GM19240 (cell line): ENCODE data around the gene ZNF304.
A peak's percentile ranks its signal among the peaks of the same experiment; 100 is the strongest.
"Not testable (repeated sequence)": the region's sequence is repeated elsewhere in the genome, so short reads cannot be mapped to it uniquely, and the experiment has no call there.

Experiments used
- DNase-seq: peaks from one replicate; pipeline ENCODE4 v3.0.0; 2011; ENCODE audit warnings: low spot score; ENCODE audit not compliant: insufficient read length

Gene ZNF304

DNA sequence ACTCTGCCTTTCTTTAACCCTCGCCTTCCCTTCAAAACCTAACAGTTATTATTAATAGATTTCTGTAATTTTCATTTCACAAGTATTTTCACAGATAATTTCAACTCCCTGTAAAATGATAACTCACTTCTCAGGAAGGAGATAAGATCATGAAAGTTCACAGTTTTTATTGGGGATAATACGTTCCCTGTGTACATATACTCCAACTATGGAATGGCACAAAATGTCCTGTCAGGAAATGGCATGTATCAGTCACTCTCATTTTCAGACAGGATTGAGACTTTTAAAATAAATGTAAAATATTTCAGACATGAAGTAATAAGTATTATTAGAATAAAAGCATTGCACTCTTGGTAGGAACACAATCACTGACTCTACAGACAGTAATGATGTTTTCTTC is 11.3 kb downstream of the ZNF304 start:
- no peak for DNase-seq

DNA sequence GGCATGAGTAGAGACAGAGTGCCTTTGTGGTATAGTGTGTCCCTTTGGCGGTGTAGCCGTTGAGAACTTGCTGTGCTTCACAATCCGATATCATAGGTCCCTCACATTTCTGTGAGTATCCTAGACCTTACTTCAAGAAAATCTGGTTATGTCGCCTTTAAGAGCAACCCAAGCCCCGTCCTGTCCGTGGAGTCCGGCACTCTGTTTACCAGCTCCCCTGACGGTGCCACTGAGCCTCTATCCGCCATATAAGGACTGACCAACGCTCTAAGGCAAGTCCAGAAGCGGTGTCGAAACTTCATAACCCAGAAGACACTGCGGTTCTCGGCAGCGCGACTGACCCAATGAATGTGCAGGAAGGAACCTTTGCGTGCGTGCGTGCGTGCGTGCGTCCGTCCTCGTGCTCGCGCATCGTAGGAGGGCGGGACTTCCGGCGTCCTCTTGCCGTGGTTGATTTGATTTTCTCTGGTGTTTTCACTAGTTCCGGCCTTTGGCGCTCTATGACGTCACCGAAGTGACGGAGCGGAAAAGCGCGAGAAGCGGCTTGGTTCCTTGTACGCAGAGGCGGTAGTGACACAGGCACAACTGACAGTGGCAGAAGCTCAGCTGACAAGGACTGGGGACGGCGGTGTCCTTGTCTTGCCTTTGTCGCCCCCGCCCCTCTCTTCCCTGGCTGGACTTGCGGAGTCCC is 12.1 kb downstream of the ZNF304 start, which contains the start of the genes TRAPPC2B and ZNF547:
TRAPPC2B (plus strand) TSS at position 555 of the 691 bp plus-strand sequence. CDS start 1,283 bp downstream, outside the sequence.
ZNF547 (plus strand) TSS at position 555 of the 691 bp plus-strand sequence. CDS start 5,005 bp downstream, outside the sequence.
- peak; percentile 63 for DNase-seq

DNA sequence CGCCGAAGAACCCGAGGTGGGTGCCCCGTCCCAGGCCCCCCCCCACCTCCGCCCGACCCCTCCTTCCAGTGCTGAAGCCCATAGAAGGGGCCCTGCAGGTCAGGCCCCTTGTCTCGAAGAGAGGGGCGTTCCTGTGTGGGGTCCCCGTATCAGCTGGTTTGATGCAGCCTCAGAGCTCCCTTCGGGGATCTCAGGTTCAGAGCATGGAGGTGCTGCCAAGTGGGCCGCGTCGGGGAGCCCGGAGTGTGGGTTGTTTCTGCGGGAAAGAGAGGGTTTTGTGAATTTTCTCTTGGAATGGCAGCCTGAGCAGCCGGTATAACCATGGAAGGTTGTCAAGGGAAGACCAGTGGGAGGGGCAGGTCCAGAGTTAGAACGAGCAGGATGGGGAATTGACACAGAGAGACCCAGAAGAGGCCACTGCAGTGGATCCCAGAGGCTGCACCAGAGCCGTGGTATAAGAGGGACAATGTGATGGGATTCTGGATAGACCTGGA is 12.7 kb downstream of the ZNF304 start:
- DNase-seq = no peak

DNA sequence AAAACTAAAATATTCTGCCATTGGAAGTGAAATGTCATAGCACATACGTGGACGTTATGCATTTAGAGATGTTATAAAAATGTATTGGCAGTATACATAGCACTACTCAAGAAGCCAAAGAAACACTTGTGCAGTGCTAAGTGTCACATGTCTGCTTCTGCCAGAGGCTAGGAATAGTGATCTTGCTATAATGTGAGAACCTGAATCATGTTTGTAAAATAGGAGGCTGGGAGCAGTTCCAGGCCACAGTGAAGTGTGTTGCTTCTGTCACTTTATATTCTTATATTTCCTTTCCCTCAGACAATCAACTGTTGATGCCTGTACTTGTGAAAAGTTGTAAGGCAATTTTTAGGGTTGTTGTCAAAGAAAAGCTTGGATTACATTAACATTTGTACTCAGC is 15.7 kb downstream of the ZNF304 start:
- no peak for DNase-seq

DNA sequence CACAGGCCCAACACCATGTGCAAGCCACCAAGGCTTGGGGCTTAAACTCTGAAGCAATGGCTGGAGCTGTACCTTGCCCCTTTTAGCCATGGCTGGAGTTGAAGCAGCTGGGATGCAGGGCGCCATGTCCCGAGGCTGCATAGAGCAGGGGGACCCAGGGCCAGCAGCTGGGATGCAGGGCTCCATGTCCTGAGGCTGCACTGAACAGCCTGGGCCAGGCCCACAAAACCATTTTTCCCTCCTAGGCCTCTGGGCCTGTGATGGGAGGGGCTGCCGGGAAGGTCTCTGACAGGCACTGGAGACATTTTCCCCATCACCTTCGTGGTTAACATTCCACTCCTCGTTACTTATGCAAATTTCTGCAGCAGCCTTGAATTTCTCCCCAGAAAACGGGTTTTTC is 23.1 kb downstream of the ZNF304 start:
- no peak for DNase-seq

DNA sequence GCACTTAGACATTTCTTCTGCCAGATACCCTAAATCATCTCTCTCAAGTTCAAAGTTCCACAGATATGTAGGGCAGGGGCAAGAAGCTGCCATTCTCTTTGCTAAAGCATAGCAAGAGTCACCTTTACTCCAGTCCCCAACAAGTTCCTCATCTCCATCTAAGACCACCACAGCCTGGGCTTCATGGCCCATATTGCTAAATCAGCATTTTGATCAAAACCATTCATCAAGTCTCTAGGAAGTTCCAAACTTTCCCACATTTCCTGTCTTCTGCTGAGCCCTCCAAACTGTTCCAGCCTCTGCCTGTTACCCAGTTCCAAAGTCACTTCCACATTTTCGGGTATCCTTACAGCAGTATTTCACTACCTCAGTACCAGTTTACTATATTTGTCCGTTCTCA is 23.6 kb downstream of the ZNF304 start:
- not testable (repeated sequence) for DNase-seq

DNA sequence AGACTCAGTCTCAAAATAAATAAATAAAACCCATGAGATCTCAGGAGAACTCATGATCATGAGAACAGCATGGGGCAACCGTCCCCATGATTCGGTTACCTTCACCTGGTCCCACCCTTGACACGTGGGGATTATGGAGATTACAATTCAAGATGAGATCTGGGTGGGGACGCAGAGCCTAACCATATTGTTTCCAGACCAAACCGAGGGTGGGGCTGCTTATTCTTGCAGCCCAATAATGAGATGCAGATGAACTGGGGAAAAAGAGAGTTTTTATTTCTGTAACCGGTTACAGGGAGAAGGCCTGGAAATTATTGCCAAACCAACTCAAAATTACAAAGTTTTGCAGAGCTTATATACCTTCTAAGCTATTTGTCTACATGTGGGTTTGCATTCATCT is 25.1 kb downstream of the ZNF304 start:
- DNase-seq = no peak

DNA sequence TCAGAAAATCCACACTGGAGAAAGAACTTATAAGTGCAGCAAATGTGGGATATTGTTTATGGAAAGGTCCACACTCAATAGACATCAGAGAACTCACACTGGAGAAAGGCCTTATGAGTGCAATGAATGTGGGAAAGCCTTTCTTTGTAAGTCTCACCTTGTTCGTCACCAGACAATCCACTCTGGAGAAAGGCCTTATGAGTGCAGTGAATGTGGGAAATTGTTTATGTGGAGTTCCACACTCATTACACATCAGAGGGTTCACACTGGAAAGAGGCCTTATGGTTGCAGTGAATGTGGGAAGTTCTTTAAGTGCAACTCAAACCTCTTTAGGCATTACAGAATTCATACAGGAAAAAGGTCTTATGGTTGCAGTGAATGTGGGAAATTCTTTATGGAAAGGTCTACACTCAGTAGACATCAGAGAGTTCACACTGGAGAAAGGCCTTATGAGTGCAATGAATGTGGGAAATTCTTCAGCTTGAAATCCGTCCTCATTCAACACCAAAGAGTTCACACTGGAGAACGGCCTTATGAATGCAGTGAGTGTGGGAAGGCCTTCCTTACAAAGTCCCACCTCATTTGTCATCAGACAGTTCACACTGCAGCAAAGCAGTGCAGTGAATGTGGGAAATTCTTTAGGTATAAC is 26.6 kb downstream of the ZNF304 start:
- no peak for DNase-seq

DNA sequence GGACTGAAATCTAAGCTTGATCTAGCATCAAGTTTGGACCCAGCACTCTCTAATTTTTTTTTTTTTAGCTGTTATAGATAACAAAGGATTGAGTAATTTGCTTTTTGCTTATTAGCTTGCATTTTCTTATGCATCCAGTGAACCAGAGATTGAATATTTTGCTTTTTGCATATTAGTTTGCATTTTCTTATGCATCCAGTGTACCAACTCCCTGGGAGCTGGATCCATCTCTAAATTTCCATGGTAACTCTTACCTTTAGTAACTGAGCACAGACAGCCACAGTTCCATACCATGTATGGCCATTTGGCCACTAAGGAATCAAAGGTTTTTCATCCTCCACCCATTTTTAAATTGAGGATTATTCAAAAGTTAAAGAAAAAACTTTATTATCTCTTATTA is 29.9 kb downstream of the ZNF304 start:
- no peak for DNase-seq

DNA sequence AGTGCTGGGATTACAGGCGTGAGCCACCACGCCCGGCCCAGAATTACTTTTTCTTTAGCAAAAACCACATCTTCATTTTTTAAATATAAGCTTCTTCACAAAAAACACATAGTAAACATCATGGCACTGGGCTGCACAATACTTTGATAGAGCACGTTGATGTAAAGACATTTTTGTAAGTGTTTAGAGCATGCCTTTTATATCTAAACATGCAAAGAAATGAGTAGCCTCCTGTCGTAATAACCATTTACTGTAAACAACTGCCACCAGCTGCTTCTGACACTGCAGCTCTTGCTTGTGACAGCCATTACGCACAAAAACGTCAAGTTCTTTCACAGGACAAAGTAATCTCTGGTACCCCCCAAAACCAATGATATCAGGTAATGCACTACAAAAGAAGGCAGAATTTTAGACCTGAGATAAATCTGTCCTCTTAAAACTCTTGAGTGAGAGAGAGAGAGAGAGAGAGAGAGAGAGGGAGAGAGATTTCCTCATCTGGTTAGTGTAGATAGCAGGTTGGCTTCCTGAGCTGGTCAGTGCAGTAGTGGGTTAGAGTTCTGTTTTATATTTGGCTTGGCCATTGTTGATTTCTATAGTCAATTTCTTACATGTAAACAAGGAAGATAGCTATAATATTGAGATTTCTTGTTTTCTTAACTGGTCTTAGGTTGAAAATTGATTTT is 31.9 kb downstream of the ZNF304 start:
- DNase-seq = no peak

DNA sequence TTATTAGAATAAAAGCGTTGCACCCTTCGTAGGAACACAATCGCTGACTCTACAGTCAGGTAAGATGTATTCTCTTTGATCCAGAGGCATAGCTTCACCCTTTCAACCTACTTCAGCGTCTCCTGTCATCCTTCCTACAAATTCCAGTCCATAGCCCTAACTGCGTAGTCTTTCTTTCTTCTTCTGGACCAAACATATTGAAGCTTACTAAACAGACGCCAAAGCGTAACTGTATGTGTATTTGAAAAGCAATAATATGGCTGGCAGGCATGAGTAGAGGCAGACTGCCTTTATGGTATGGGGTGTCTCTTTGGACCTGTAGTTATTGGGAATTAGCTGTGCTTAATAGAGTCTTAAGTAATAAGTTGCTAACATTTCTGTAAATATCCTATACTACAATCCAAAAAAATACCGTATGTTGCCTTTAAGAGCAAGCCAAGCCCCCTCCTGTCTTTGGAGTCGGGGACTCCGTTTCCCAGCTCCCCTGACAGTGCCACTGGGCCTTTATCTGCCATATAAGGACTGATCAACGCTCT is 38.2 kb downstream of the ZNF304 start:
- no peak for DNase-seq

DNA sequence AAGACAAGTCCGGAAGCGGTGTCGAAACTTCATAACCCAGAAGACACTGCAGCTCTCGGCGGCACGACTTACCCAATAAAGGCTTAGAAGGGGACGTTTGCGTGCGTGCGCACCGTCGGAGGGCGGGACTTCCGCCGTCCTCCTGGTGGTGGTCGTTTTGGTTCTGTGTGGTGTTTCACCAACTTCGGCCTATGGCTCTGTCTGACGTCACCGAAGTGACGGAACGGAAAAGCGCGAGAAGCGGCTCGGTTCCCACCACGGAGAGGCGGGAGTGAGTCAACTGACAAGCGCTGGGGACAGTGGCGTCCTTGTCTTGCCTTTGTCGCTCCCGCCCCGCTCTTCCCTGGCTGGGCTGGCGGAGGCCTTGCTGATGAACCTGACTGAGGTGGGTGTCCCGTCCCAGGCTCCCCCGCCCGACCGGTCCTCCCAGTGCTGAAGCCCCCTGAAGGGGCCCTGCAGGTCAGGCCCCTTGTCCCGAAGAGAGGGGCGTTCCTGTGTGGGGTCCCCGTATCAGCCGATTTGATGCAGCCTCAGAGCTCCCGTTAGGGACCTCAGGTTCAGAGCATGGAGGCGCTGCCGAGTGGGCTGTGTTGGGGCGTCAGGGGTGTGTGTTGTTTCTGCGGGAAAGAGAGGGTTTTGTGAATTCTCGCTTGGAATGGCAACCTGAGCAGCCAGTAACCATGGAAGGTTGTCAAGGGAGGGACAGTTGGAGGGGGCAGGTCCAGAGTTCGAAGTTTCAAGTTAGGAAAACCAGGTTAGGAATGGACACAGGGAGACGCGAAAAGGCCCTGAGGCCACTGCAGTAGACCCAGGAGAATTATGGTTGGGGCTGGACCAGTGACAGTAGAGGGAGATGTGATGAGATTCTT is 38.9 kb downstream of the ZNF304 start, which contains the start of gene ZNF548:
ZNF548 (plus strand) TSS at position 125 of the 869 bp plus-strand sequence; CDS start at position 371, 246 bp downstream.
- DNase-seq = peak; percentile 68

DNA sequence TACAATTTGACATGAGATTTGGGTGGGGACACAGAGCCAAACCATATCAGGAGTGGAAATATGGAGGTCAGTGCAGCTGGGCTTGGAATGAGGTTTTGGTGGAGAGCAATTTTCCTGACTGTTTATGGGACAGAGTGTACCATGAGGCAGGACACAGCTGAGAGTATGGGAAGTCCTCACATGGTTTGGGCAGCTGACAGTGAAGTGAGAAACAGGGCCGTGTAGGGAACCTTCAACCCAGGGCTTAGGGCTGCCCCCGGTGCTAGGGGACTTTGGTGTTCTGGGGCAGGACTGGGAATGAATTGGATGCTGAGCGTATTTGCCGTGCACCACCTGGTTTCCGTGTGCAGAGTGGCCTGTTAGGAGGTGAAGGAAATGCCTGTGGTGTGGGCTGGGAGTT is 44.6 kb downstream of the ZNF304 start:
- no peak for DNase-seq

DNA sequence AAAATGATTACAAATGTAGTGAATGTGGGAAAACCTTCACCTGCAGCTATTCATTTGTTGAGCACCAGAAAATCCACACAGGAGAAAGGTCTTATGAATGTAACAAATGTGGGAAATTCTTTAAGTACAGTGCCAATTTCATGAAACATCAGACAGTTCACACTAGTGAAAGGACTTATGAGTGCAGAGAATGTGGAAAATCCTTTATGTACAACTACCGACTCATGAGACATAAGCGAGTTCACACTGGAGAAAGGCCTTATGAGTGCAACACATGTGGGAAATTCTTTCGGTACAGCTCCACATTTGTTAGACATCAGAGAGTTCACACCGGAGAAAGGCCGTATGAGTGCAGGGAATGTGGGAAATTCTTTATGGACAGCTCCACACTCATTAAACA is 47.8 kb downstream of the ZNF304 start:
- no peak for DNase-seq

DNA sequence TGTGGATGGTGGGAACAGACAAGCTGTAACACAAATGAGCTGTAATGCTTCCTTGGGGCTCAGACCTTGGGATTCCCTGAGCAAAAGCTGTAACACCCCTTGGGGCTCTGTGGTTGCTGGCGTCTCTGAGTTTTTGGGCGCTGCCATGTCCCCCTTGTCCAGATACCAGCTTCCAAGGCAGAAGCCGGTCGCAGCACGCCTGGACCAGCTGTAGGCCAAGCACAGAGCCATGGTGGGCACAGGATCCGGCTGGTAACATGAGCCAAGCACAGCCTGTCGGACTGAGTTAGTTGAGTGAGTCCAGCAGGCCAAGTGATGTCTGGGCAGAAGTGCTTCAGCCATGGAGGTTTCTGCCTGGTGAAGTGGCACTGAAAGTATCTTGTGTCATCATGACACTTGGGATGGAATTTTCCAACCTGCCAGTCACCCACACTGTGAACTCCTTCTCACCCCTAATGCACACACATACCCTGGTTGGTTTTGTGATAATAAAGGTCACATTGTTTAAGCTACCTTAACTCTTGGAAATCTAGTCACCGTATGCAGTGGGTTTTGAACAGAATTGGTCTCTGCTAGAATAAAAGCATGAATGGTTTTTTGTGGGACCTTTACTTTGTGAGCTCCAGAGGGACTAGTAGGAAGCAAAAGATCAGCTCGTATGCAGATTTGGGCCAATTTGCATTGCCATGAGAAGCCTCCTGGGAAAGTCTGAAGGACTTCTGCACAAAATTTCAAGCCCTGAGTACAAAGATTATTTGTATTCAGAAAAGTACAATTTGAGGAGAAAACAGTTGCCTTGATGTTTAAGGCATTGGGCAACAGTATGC is 52.9 kb downstream of the ZNF304 start:
- DNase-seq = no peak

DNA sequence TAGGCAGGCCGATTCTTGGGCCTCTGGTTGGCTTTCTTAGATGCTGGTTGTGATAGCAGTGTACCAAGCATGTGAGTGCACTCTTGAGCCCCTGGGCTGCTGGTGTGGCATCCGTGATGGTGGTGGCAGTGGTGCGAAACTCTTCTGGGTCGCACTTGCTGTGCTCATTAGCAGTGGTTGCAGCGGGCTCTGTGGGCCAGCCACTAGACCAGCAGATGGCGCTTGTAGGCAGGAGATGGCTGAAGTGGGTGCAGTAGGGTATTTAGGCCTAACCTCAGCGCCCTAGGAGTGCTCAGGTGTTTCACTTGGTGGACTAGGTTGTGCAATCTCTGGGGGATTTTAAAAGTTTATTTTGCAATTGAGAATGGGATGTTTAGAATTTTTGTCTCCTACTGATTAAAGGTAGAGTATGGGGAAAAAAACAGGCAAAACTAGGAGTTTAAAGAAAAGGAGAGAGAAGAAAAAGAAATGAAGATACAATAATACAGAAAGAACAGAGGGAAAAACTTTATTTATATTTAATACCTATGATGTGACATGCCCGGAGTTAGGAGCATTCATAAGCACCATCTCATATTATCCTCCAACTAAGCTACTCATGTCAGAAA is 55.5 kb downstream of the ZNF304 start:
- DNase-seq = peak; percentile 49
